ENCODE data around the gene TMEM17.

DNA sequence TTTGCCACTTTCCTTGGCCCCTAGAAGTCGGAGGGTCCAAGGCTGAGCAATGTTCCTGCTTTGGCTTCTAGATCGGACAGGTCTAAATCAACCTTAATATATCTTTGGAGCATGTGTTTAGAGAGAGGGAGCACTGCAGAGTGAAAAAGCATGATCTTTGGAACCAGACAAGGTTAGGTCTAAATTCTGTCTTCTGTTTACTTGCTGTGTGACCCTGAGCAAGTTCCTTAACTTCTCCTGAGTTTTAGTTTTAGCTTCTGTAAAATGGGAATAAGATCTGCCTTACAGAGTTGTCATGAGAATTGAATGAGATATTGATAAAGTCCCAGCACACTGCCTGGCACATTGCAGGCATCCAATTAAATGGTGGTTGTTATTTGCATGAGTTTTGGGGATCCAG, 13.9 kb downstream of the TMEM17 start:
- TF ChIP-seq, protein P1, sequence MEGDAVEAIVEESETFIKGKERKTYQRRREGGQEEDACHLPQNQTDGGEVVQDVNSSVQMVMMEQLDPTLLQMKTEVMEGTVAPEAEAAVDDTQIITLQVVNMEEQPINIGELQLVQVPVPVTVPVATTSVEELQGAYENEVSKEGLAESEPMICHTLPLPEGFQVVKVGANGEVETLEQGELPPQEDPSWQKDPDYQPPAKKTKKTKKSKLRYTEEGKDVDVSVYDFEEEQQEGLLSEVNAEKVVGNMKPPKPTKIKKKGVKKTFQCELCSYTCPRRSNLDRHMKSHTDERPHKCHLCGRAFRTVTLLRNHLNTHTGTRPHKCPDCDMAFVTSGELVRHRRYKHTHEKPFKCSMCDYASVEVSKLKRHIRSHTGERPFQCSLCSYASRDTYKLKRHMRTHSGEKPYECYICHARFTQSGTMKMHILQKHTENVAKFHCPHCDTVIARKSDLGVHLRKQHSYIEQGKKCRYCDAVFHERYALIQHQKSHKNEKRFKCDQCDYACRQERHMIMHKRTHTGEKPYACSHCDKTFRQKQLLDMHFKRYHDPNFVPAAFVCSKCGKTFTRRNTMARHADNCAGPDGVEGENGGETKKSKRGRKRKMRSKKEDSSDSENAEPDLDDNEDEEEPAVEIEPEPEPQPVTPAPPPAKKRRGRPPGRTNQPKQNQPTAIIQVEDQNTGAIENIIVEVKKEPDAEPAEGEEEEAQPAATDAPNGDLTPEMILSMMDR (IDR thresholded peaks at IDR 0.05): no peak
- TF ChIP-seq POLR2A (IDR thresholded peaks at IDR 0.05): no peak

Data from thyroid gland (tissue), 4 donors.